GM12878 (cell line): Measurements from ENCODE around the gene CXXC5. TPM values are rescaled to one million over a fixed set of nuclear protein-coding genes. Genes with fewer than 3 reads are reported as not detected.

Experiments
- ATAC-seq: fragments of 200-7000 bp; cut with Tn5 transposase; 3 replicates; pipeline ENCODE4 v1.9.1; 2020; ENCODE audit warnings: mild to moderate bottlenecking, moderate library complexity
- BruUV-seq: library from RNA; stranded (reverse); fragments of 400-500 nt; replicated peaks from 2 replicates; lab custom pipeline; 2021; lab: Mats Ljungman, UMichigan
- CTCF ChIA-PET: fragments of 300-600 bp; sonication (Branson Sonifier 250); formaldehyde crosslinking; extraction: SDS; loops from one replicate; lab custom pipeline; 2021; ENCODE audit warnings: inconsistent platforms; lab: Yijun Ruan, JAX
- POLR2A ChIA-PET: fragments of 350-600 bp; formaldehyde crosslinking; extraction: SDS; loops from one replicate; lab custom pipeline; 2021; ENCODE audit warnings: inconsistent platforms; lab: Charles Lee
- RAD21 ChIA-PET: fragments of 300-600 bp; sonication (Branson Sonifier 250); formaldehyde crosslinking; loops from one replicate; lab custom pipeline; 2023; ENCODE audit warnings: antibody characterized with exemption; ENCODE audit not compliant: unreplicated experiment; lab: Charles Lee
- SMC1A ChIA-PET: fragments of 300-600 bp; sonication (Branson Sonifier 250); formaldehyde crosslinking; loops from one replicate; lab custom pipeline; 2023; ENCODE audit not compliant: unreplicated experiment, uncharacterized antibody; lab: Charles Lee
- DNase-seq: peaks from one replicate; pipeline ENCODE4 v3.0.0-alpha.2; 2011; ENCODE audit warnings: low read depth, low spot score
- FAIRE-seq: peaks from 3 replicates; lab custom pipeline; 2011; peaks lifted over from hg19 to GRCh38; lab: Jason Lieb, UNC
- H2AFZ ChIP-seq: 2 replicates; pipeline ENCODE4 v1.6.0; 2011; ENCODE audit warnings: low read depth, low read length, control low read depth; ENCODE audit not compliant: control insufficient read depth
- H3K27ac ChIP-seq: 2 replicates; pipeline ENCODE4 v1.5.1; 2011; ENCODE audit warnings: control low read depth; ENCODE audit not compliant: control insufficient read depth, insufficient read depth
- H3K27me3 ChIP-seq, 2 experiments: replicated peaks in 1 of 2; 2 replicates each; pipeline versions ENCODE4 v1.6.0 to v1.6.1; 2011; ENCODE audit warnings: low read length in 1 of 2; ENCODE audit not compliant: control insufficient read depth in 2 of 2, insufficient read depth in 2 of 2
- H3K36me3 ChIP-seq, 2 experiments: 2 replicates each; pipeline ENCODE4 v1.5.1; 2011; ENCODE audit warnings: low read length in 1 of 2; ENCODE audit not compliant: control insufficient read depth in 2 of 2, insufficient read depth in 2 of 2
- H3K4me1 ChIP-seq: 2 replicates; pipeline ENCODE4 v1.6.1; 2011; ENCODE audit warnings: mild to moderate bottlenecking, low read length, moderate library complexity, mixed read lengths; ENCODE audit not compliant: control insufficient read depth, insufficient read depth
- H3K4me2 ChIP-seq: 2 replicates; pipeline ENCODE4 v1.6.0; 2011; ENCODE audit warnings: control low read depth; ENCODE audit not compliant: control insufficient read depth, insufficient read depth
- H3K4me3 ChIP-seq: fragments of 200-600 bp; sonication (generic); 2 replicates; pipeline ENCODE4 v1.5.1; 2016
- H3K79me2 ChIP-seq: 2 replicates; pipeline ENCODE4 v1.6.0; 2011; ENCODE audit warnings: low read length; ENCODE audit not compliant: control insufficient read depth, insufficient read depth
- H3K9ac ChIP-seq: 2 replicates; pipeline ENCODE4 v1.8.0; 2011; ENCODE audit warnings: low read length, control low read depth, mixed read lengths; ENCODE audit not compliant: control insufficient read depth, insufficient read depth
- H3K9me3 ChIP-seq: replicated peaks from 3 replicates; pipeline ENCODE4 v1.5.1; 2011; ENCODE audit warnings: mild to moderate bottlenecking, low read length; ENCODE audit not compliant: control insufficient read depth, insufficient read depth
- H4K20me1 ChIP-seq: 2 replicates; pipeline ENCODE4 v1.6.0; 2011; ENCODE audit not compliant: control insufficient read depth, insufficient read depth
- BMI1 ChIP-seq: fragments of 450-650 bp; IDR thresholded peaks from 2 replicates; pipeline ENCODE4 v1.6.1; 2016; ENCODE audit warnings: mild to moderate bottlenecking, moderate library complexity, borderline replicate concordance
- CBX3 ChIP-seq: fragments of 200-600 bp; sonication (generic); IDR thresholded peaks from 2 replicates; pipeline ENCODE4 v1.6.1; 2016; ENCODE audit warnings: low read depth, borderline replicate concordance
- JUND ChIP-seq: IDR thresholded peaks from 2 replicates; pipeline ENCODE4 v1.6.1; 2012; ENCODE audit warnings: low read depth, mild to moderate bottlenecking, low read length, improper control_type of control experiment, moderate library complexity
- NFYA ChIP-seq: IDR thresholded peaks from 2 replicates; pipeline ENCODE4 v1.6.1; 2011; ENCODE audit warnings: low read depth, mild to moderate bottlenecking, low read length, improper control_type of control experiment, borderline replicate concordance
- NKRF ChIP-seq: fragments of 450-650 bp; conservative IDR thresholded peaks from 2 replicates; pipeline ENCODE4 v1.6.1; 2017; ENCODE audit warnings: mild to moderate bottlenecking, moderate library complexity
- NR2C2 ChIP-seq: IDR thresholded peaks from 2 replicates; pipeline ENCODE4 v1.6.1; 2011; ENCODE audit warnings: borderline replicate concordance, low read depth; ENCODE audit not compliant: control insufficient read depth, insufficient read length
- RB1 ChIP-seq: fragments of 450-650 bp; formaldehyde crosslinking; IDR thresholded peaks from 2 replicates; pipeline ENCODE4 v1.6.1; 2017; ENCODE audit warnings: mild to moderate bottlenecking, borderline replicate concordance
- SIX5 ChIP-seq: IDR thresholded peaks from 2 replicates; pipeline ENCODE4 v1.6.1; 2011; ENCODE audit warnings: mild to moderate bottlenecking, low read depth, low read length, moderate library complexity; ENCODE audit not compliant: severe bottlenecking
- ZNF24 ChIP-seq: fragments of 450-650 bp; IDR thresholded peaks from 2 replicates; pipeline ENCODE4 v1.6.1; 2017; ENCODE audit warnings: antibody characterized with exemption, mild to moderate bottlenecking
- ZNF274 ChIP-seq: IDR thresholded peaks from one replicate; pipeline ENCODE4 v1.8.0; 2011; ENCODE audit not compliant: insufficient read length, insufficient read depth
- WGBS: methylation state at CpG from one replicate; pipeline ENCODE4 v1.1.6; 2016; ENCODE audit warnings: low lambda C conversion rate; ENCODE audit not compliant: insufficient replicate concordance, insufficient coverage; ENCODE audit errors: missing lambda C conversion rate; 5-methylcytosine and 5-hydroxymethylcytosine counted together
- in situ Hi-C: fragments of 300-500 bp; cut with MboI; formaldehyde crosslinking; loops from 9 replicates; pipeline ENCODE4 v1.14.3; 2018; ENCODE audit warnings: mixed read lengths
- intact Hi-C: fragments of 100-400 bp; cut with micrococcal nuclease; formaldehyde crosslinking; loops from one replicate; pipeline ENCODE4 v1.14.2; 2022; ENCODE audit not compliant: unreplicated experiment
- polyA plus RNA-seq, 11 experiments: library from polyadenylated mRNA; depleted of rRNA in 4 of 11; unstranded in 6 of 11; stranded (reverse) in 5 of 11; fragments of >200 nt; fragmentation: Nextera tagmentation in 4 of 11; fragmentation: Illumina TruSeq in 1 of 11; extraction: Ambion mirVana in 4 of 11; extraction: Trizol in 1 of 11; gene quantifications; 1 replicate in 1 of 11; 2 replicates in 10 of 11; pipeline versions ENCODE4 v1.2.1 to v1.2.3, GENCODE V29; 2011 to 2016; ENCODE audit warnings: inconsistent platforms in 2 of 11, missing spikeins in 2 of 11, low read depth in 1 of 11
- total RNA-seq, 4 experiments: library from RNA; depleted of rRNA in 3 of 4; stranded (reverse); fragments of >200 nt in 3 of 4; fragmentation: Illumina TruSeq in 1 of 4; extraction: Trizol in 1 of 4; gene quantifications; 2 replicates each; pipeline versions ENCODE4 v1.2.1 to v1.2.3, GENCODE V29; 2013 to 2021

Gene CXXC5
- total and polyA plus RNA-seq, 10 of the 15 experiments (the other 5 are each of a cell fraction or from before 2014, with no cell fraction given) = 1.8 to 90.8 (median 40.7) TPM

GRCh38 chr5:139699351-139699750, 51.2 kb downstream of the CXXC5 start:
- RAD21 ChIA-PET = interaction anchor here (1.0 to 4.6 kb wide), 6 partner anchors 9 to 65 kb away, joined by 3 to 48 read pairs (median 18); no protein-coding TSS in a partner anchor
- DNase-seq (no peak), ATAC-seq (no peak), FAIRE-seq (no peak)
- CTCF ChIA-PET = interaction anchor here (0.6 to 5.2 kb wide), 6 partner anchors 9 to 77 kb away, joined by 3 to 67 read pairs (median 28); no protein-coding TSS in a partner anchor
- H3K9me3 ChIP-seq = no peaks in the 10 kb centered on the region
- SMC1A ChIA-PET = interaction anchor here (1.0 to 4.2 kb wide), 10 partner anchors 12 to 125 kb away, joined by 3 to 35 read pairs (median 6); partner anchors contain the start of gene CXXC5
- POLR2A ChIA-PET = interaction anchor here (0.6 to 1.3 kb wide), 4 partner anchors 8 to 217 kb away, joined by 3 to 4 read pairs (median 4); partner anchors contain the start of gene STING1
- no peaks in the 10 kb centered on the region for H4K20me1 ChIP-seq
- no peak overlapping the region for H3K27ac ChIP-seq
- no peaks in the 10 kb centered on the region for H3K79me2 ChIP-seq
- in situ Hi-C loops (no loop called here), intact Hi-C loops (no loop called here)
- no peak overlapping the region for H2AFZ ChIP-seq
- TF ChIP-seq CBX3 (no peak), NR2C2 (no peak), ZNF24 (no peak), ZNF274 (no peak), NFYA (no peak), JUND (no peak), NKRF (no peak), SIX5 (no peak), BMI1 (no peak), RB1 (no peak)
- H3K27me3 ChIP-seq = peaks cover 0 to 3% of the 10 kb centered on the region in 2 experiments; a peak in 2 of 4 replicates
- no peak overlapping the region for H3K4me3 ChIP-seq
- no peaks in the 10 kb centered on the region for H3K36me3 ChIP-seq
- no peak overlapping the region for H3K4me2 ChIP-seq
- peaks cover 12% of the 10 kb centered on the region for H3K4me1 ChIP-seq
- 65% methylated on average over 2 of the region's 2 CpGs for WGBS
- BruUV-seq = no TSS peak
- no peak overlapping the region for H3K9ac ChIP-seq
